Neural cell (in vitro differentiated cells): ENCODE data around the gene SELENOO. TPM values are rescaled to one million over a fixed set of nuclear protein-coding genes. Genes with fewer than 3 reads are reported as not detected.

Experiments
- H2AFZ ChIP-seq: fragments of 200-600, 300-800 bp; sonication (generic), shearing (Covaris generic); 2 replicates; pipeline ENCODE4 v1.6.0; 2014; ENCODE audit warnings: low read depth, mild to moderate bottlenecking, antibody characterized with exemption, low read length, moderate library complexity
- H3F3A ChIP-seq: fragments of 200-600 bp; shearing (Covaris generic); 2 replicates; pipeline ENCODE4 v1.6.1; 2016; ENCODE audit warnings: mild to moderate bottlenecking, moderate library complexity, mixed read lengths, antibody characterized with exemption, low read length; ENCODE audit not compliant: insufficient read depth, poor library complexity, severe bottlenecking
- H3K27ac ChIP-seq: fragments of 200-600, 300-800 bp; sonication (generic), shearing (Covaris generic); 2 replicates; pipeline ENCODE4 v1.5.1; 2014; ENCODE audit warnings: mild to moderate bottlenecking, low read length, moderate library complexity
- H3K27me3 ChIP-seq: fragments of 300-800, 200-600 bp; sonication (generic), shearing (Covaris generic); 2 replicates; pipeline ENCODE4 v1.6.0; 2014; ENCODE audit warnings: mild to moderate bottlenecking, low read depth, low read length, moderate library complexity; ENCODE audit not compliant: insufficient read depth
- H3K36me3 ChIP-seq: fragments of 300-800, 200-600 bp; sonication (generic), shearing (Covaris generic); 2 replicates; pipeline ENCODE4 v1.5.1; 2014; ENCODE audit warnings: mild to moderate bottlenecking, antibody characterized with exemption, low read length, moderate library complexity; ENCODE audit not compliant: insufficient read depth
- H3K4me2 ChIP-seq: fragments of 300-800, 200-600 bp; sonication (generic), shearing (Covaris generic); 2 replicates; pipeline ENCODE4 v1.6.0; 2014; ENCODE audit warnings: mild to moderate bottlenecking, low read length
- H3K4me3 ChIP-seq: fragments of 300-800, 200-600 bp; sonication (generic), shearing (Covaris generic); 2 replicates; pipeline ENCODE4 v1.5.1; 2014; ENCODE audit warnings: mild to moderate bottlenecking, low read length, moderate library complexity
- H3K79me2 ChIP-seq: fragments of 200-600 bp; shearing (Covaris generic); replicated peaks from 2 replicates; pipeline ENCODE4 v1.6.0; 2014; ENCODE audit warnings: mild to moderate bottlenecking, low read length, moderate library complexity; ENCODE audit not compliant: insufficient read depth
- H3K9ac ChIP-seq: fragments of 300-800, 200-600 bp; sonication (generic), shearing (Covaris generic); 2 replicates; pipeline ENCODE4 v1.6.1; 2016; ENCODE audit warnings: mild to moderate bottlenecking, low read length, mixed read lengths
- H3K9me2 ChIP-seq: fragments of 200-600 bp; shearing (Covaris generic); 2 replicates; pipeline ENCODE4 v1.6.1; 2016; ENCODE audit warnings: mild to moderate bottlenecking, low read length, mixed read lengths; ENCODE audit not compliant: insufficient read depth
- H3K9me3 ChIP-seq: fragments of 200-600, 300-800 bp; sonication (generic), shearing (Covaris generic); 2 replicates; pipeline ENCODE4 v1.6.1; 2016; ENCODE audit warnings: mild to moderate bottlenecking, mixed run types, low read length, moderate library complexity, mixed read lengths
- H4K20me1 ChIP-seq: fragments of 200-600 bp; shearing (Covaris generic); 2 replicates; pipeline ENCODE4 v1.6.1; 2016; ENCODE audit warnings: mild to moderate bottlenecking, mixed run types; ENCODE audit not compliant: insufficient read depth
- CTCF ChIP-seq: fragments of 450-650 bp; IDR thresholded peaks from 2 replicates; pipeline ENCODE4 v1.5.1; 2014; ENCODE audit warnings: antibody characterized with exemption, mild to moderate bottlenecking, moderate library complexity; ENCODE audit not compliant: poor library complexity, severe bottlenecking
- EP300 ChIP-seq: fragments of 450-650 bp; conservative IDR thresholded peaks from 2 replicates; pipeline ENCODE4 v1.6.1; 2014; ENCODE audit warnings: antibody characterized with exemption, mild to moderate bottlenecking, moderate library complexity; ENCODE audit not compliant: poor library complexity, severe bottlenecking
- EZH2 ChIP-seq: fragments of 200-600, 300-800 bp; shearing (Covaris generic), sonication (generic); IDR thresholded peaks from 2 replicates; pipeline ENCODE4 v1.6.1; 2014; ENCODE audit warnings: antibody characterized with exemption, low read length, borderline replicate concordance, mild to moderate bottlenecking; ENCODE audit not compliant: insufficient read depth, poor library complexity, severe bottlenecking
- MXI1 ChIP-seq: fragments of 450-650 bp; conservative IDR thresholded peaks from 2 replicates; pipeline ENCODE4 v1.6.1; 2014; ENCODE audit warnings: antibody characterized with exemption, mild to moderate bottlenecking; ENCODE audit not compliant: poor library complexity, severe bottlenecking
- POLR2AphosphoS5 ChIP-seq: IDR thresholded peaks from 2 replicates; pipeline ENCODE4 v1.6.1; 2012
- RAD21 ChIP-seq: fragments of 450-650 bp; conservative IDR thresholded peaks from 2 replicates; pipeline ENCODE4 v1.6.1; 2014; ENCODE audit warnings: antibody characterized with exemption, mild to moderate bottlenecking, moderate library complexity
- REST ChIP-seq: IDR thresholded peaks from 2 replicates; pipeline ENCODE4 v1.6.1; 2012; ENCODE audit warnings: borderline replicate concordance
- SMC3 ChIP-seq: fragments of 450-650 bp; conservative IDR thresholded peaks from 2 replicates; pipeline ENCODE4 v1.6.1; 2014; ENCODE audit warnings: antibody characterized with exemption, mild to moderate bottlenecking, moderate library complexity; ENCODE audit not compliant: poor library complexity
- TAF1 ChIP-seq: IDR thresholded peaks from 2 replicates; pipeline ENCODE4 v1.6.1; 2012; ENCODE audit warnings: low read depth
- polyA plus RNA-seq: library from polyadenylated mRNA; depleted of rRNA; stranded (reverse); fragments of >200 nt; gene quantifications from 2 replicates; pipeline ENCODE4 v1.2.3, GENCODE V29; 2014

The SELENOO gene
- polyA plus RNA-seq, 1 donor from 2014 or later: 42.0 TPM

GRCh38 chr22:50177537-50178470, 23.0 kb upstream of the SELENOO start:
- Histone ChIP-seq H3K27ac (no peak overlapping the region), H3K4me2 (no peak overlapping the region), H3K9me2 (no peaks in the 10 kb centered on the region), H3F3A (no peaks in the 10 kb centered on the region), H3K4me3 (no peak overlapping the region), H3K9ac (no peak overlapping the region), H3K36me3 (no peaks in the 10 kb centered on the region), H3K27me3 (no peaks in the 10 kb centered on the region), H3K9me3 (no peaks in the 10 kb centered on the region), H3K79me2 (no peaks in the 10 kb centered on the region), H4K20me1 (no peaks in the 10 kb centered on the region), H2AFZ (no peak overlapping the region)
- no peak for TF ChIP-seq TAF1
- TF ChIP-seq CTCF: no peak
- no peak for TF ChIP-seq REST
- no peak for TF ChIP-seq EP300
- TF ChIP-seq EZH2: no peak
- TF ChIP-seq RAD21: no peak
- TF ChIP-seq POLR2AphosphoS5: no peak
- no peak for TF ChIP-seq SMC3
- no peak for TF ChIP-seq MXI1

GRCh38 chr22:50178471-50178864, 22.3 kb upstream of the SELENOO start:
- Histone ChIP-seq H3K4me3 (no peak overlapping the region), H3F3A (no peaks in the 10 kb centered on the region), H3K36me3 (no peaks in the 10 kb centered on the region), H3K27ac (no peak overlapping the region), H3K9me3 (no peaks in the 10 kb centered on the region), H3K9ac (no peak overlapping the region), H3K4me2 (no peak overlapping the region), H4K20me1 (no peaks in the 10 kb centered on the region), H3K79me2 (no peaks in the 10 kb centered on the region), H2AFZ (no peak overlapping the region), H3K9me2 (no peaks in the 10 kb centered on the region), H3K27me3 (no peaks in the 10 kb centered on the region)
- TF ChIP-seq POLR2AphosphoS5: no peak
- no peak for TF ChIP-seq EP300
- TF ChIP-seq TAF1: no peak
- no peak for TF ChIP-seq REST
- TF ChIP-seq EZH2: no peak
- no peak for TF ChIP-seq CTCF
- no peak for TF ChIP-seq RAD21
- TF ChIP-seq SMC3: no peak
- no peak for TF ChIP-seq MXI1
